GM23338 (cell line): ENCODE measurements around the gene ETV6.

Source experiments
- CTCF ChIP-seq, 2 experiments: fragments of 200-600 bp in 1 of 2; sonication (generic) in 1 of 2; conservative IDR thresholded peaks; 2 replicates each; pipeline versions ENCODE4 v1.5.1 to v1.6.1; 2016 to 2017; ENCODE audit warnings: antibody characterized with exemption in 2 of 2, low read depth in 2 of 2, mild to moderate bottlenecking in 2 of 2, moderate library complexity in 1 of 2
- POLR2AphosphoS5 ChIP-seq: IDR thresholded peaks from 2 replicates; pipeline ENCODE4 v1.6.1; 2016; ENCODE audit warnings: antibody characterized with exemption, low read depth

- TF ChIP-seq POLR2AphosphoS5 (no peak), CTCF (conservative IDR thresholded peaks at IDR 0.05; ENCODE audit: low read depth in 2 of 2) (no peak)
These were observed 12.1 kb downstream of the ETV6 start for GRCh38 chr12:11661491-11662089.
